Gastroesophageal sphincter (tissue), 4 donors: ENCODE data around the gene PAPPA2. TPM values are rescaled to one million over a fixed set of nuclear protein-coding genes. Genes with fewer than 3 reads are reported as not detected.

Source experiments
- ATAC-seq: fragments of 150-250 bp; one replicate; pipeline ENCODE4 v1.9.1; 2016; ENCODE audit warnings: mild to moderate bottlenecking, moderate library complexity
- H3K27ac ChIP-seq, 4 donors: fragments of 200-600 bp; sonication (generic) in 3 of 4; 1 replicate in 3 of 4; 2 replicates in 1 of 4; pipeline ENCODE4 v1.5.1; 2016 to 2019
- H3K27me3 ChIP-seq: fragments of 200-600 bp; sonication (generic); one replicate; pipeline ENCODE4 v1.5.1; 2019
- H3K36me3 ChIP-seq, 2 donors: fragments of 200-600 bp; sonication (generic); one replicate each; pipeline ENCODE4 v1.5.1; 2019; ENCODE audit warnings: control low read depth in 1 of 2
- H3K4me1 ChIP-seq, 3 donors: fragments of 200-600 bp; sonication (generic); 1 replicate in 2 of 3; 2 replicates in 1 of 3; pipeline ENCODE4 v1.5.1; 2016 to 2019; ENCODE audit warnings: control low read depth in 2 of 3
- H3K4me3 ChIP-seq, 2 donors: fragments of 200-600 bp; sonication (generic); one replicate each; pipeline ENCODE4 v1.5.1; 2019; ENCODE audit warnings: mild to moderate bottlenecking in 1 of 2, moderate library complexity in 1 of 2
- H3K9me3 ChIP-seq, 3 donors: fragments of 200-600 bp; sonication (generic); one replicate each; pipeline ENCODE4 v1.5.1; 2017 to 2019; ENCODE audit warnings: control low read depth in 2 of 3
- EP300 ChIP-seq: sonication (generic); formaldehyde crosslinking; IDR thresholded peaks from one replicate; pipeline ENCODE4 v1.6.1; 2017; ENCODE audit warnings: antibody characterized with exemption, mild to moderate bottlenecking
- POLR2A ChIP-seq, 2 donors: fragments of 450-650 bp; IDR thresholded peaks; one replicate each; pipeline ENCODE4 v1.6.1; 2017; ENCODE audit warnings: antibody characterized with exemption in 2 of 2, mild to moderate bottlenecking in 2 of 2, moderate library complexity in 1 of 2
- POLR2AphosphoS5 ChIP-seq: sonication (generic); formaldehyde crosslinking; IDR thresholded peaks from one replicate; pipeline ENCODE4 v1.6.1; 2017; ENCODE audit warnings: antibody characterized with exemption
- WGBS, 2 donors: methylation state at CpG; one replicate each; pipeline ENCODE4 v1.1.5; 2018; ENCODE audit warnings: low coverage in 1 of 2; 5-methylcytosine and 5-hydroxymethylcytosine counted together
- total RNA-seq, 4 donors: library from RNA; depleted of rRNA; stranded (reverse); fragments of >200 nt; gene quantifications; one replicate each; pipeline ENCODE4 v1.1.0, GENCODE V29; 2016
- TF ChIP-seq, protein P1 (sequence below), 4 experiments: fragments of 200-600 bp in 2 of 4; fragments of 450-650 bp in 2 of 4; sonication (generic) in 1 of 4; IDR thresholded peaks; one replicate each; pipeline ENCODE4 v1.5.1; 2017 to 2019; ENCODE audit warnings: antibody characterized with exemption in 4 of 4, mild to moderate bottlenecking in 2 of 4, moderate library complexity in 2 of 4

The PAPPA2 gene
- total RNA-seq, 4 donors from 2014 or later = 0.10 to 0.54 (median 0.14) TPM

DNA sequence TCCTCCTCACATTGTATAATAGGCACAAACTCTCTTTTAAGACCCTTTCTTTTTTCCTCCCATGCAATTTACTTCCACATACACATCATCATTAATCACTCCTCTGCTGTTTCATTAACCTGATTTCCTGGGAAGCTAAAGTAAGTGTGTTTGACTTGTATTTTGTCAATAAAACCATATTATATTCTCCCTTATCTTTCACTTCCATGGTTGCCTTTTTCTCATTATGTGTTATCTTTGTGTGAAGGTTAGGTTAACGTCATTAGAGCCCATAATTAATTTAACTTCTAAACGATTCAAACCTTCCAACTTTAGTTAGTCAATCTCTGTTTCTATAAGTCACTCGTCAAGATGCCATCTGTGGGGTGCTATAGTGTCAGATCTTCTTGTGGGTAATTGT lies 313.0 kb downstream of the PAPPA2 start:
- 41 to 59% methylated on average over 3 of the region's 3 CpGs for WGBS, 2 donors
- TF ChIP-seq EP300 = no peak
- TF ChIP-seq POLR2AphosphoS5 = no peak
- TF ChIP-seq, protein P1, sequence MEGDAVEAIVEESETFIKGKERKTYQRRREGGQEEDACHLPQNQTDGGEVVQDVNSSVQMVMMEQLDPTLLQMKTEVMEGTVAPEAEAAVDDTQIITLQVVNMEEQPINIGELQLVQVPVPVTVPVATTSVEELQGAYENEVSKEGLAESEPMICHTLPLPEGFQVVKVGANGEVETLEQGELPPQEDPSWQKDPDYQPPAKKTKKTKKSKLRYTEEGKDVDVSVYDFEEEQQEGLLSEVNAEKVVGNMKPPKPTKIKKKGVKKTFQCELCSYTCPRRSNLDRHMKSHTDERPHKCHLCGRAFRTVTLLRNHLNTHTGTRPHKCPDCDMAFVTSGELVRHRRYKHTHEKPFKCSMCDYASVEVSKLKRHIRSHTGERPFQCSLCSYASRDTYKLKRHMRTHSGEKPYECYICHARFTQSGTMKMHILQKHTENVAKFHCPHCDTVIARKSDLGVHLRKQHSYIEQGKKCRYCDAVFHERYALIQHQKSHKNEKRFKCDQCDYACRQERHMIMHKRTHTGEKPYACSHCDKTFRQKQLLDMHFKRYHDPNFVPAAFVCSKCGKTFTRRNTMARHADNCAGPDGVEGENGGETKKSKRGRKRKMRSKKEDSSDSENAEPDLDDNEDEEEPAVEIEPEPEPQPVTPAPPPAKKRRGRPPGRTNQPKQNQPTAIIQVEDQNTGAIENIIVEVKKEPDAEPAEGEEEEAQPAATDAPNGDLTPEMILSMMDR (IDR thresholded peaks at IDR 0.05) = no peak
- no peak for TF ChIP-seq POLR2A (IDR thresholded peaks at IDR 0.05)

DNA sequence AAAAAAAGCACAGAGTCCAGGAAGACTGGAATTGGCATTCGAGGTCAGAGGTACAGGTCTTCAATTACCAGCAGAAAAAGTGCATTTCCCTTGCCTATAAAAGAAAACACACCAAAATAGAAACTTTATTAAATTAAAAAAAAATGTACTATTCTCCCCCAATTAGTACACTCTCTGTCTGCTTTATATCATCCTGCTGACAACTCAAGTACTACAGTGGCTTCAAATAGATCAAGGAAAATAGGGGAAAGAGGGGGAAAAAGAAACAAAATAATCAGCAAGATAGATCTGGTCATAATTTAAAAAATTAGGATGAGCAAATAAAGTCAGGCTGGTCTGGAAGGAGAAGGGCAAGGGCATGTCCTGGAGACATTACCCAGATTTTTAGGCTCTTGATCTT lies 315.1 kb downstream of the PAPPA2 start:
- Histone ChIP-seq H3K9me3 (no peaks in the 10 kb centered on the region), H3K27me3 (no peaks in the 10 kb centered on the region), H3K4me3 (no peak overlapping the region), H3K4me1 (no peaks in the 10 kb centered on the region), H3K27ac (no peak overlapping the region), H3K36me3 (no peaks in the 10 kb centered on the region)
- no peak for ATAC-seq
- TF ChIP-seq POLR2AphosphoS5 (no peak), EP300 (no peak), POLR2A (IDR thresholded peaks at IDR 0.05) (no peak)
- TF ChIP-seq, protein P1 (IDR thresholded peaks at IDR 0.05) = no peak
- 33 to 79% methylated on average over 1 of the region's 1 CpG for WGBS, 2 donors

More for the DNA sequence above, 313.0 kb downstream of the PAPPA2 start:
- no peaks in the 10 kb centered on the region for H3K4me1 ChIP-seq
- no peaks in the 10 kb centered on the region for H3K9me3 ChIP-seq
- ATAC-seq = no peak
- no peak overlapping the region for H3K27ac ChIP-seq
- H3K4me3 ChIP-seq = no peak overlapping the region
- no peaks in the 10 kb centered on the region for H3K27me3 ChIP-seq
- H3K36me3 ChIP-seq = no peaks in the 10 kb centered on the region

DNA sequence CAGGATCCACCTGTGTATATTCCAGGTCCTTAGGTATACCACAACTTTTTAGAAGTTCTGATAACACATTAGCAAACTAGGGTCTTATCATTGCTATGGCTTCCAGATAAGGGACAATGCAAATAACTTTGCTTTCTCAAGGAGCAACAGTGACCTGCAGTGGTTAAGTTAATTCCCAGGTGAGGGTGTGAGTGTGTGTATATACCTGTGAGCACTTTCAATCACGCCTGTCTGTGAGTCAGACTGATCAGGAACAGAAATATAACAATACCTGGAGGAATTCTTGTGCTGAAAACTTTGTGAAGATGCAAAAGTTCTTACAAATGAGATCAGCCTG lies 317.0 kb downstream of the PAPPA2 start:
- ATAC-seq = no peak
- no peak overlapping the region for H3K27ac ChIP-seq
- H3K27me3 ChIP-seq = no peaks in the 10 kb centered on the region
- TF ChIP-seq POLR2AphosphoS5 (no peak), POLR2A (IDR thresholded peaks at IDR 0.05) (no peak), EP300 (no peak)
- TF ChIP-seq, protein P1 (IDR thresholded peaks at IDR 0.05) = no peak
- WGBS, 2 donors = 83 to 89% methylated on average over 1 of the region's 1 CpG
- no peaks in the 10 kb centered on the region for H3K36me3 ChIP-seq
- H3K9me3 ChIP-seq = no peaks in the 10 kb centered on the region
- no peak overlapping the region for H3K4me3 ChIP-seq
- H3K4me1 ChIP-seq = no peaks in the 10 kb centered on the region

DNA sequence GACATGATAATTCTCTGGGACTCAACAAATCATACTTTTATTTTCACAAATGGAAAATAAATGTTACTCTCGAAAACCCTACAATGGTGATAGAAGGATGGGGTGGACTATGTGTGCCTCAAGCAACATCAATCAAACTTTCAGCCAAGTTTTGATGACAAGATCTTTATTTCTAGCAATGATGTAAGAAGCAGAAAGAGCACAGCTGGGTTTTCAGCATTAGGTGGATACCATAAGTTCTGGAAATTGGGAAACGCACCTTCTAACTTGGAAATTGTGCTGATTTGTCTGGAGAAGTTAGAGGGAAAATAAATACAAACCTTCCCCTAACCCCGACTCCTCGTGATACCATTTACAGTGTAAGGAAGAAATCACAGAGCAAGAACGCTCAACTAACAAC lies 320.3 kb downstream of the PAPPA2 start:
- 64 to 81% methylated on average over 3 to 5 of the region's 5 CpGs for WGBS, 2 donors
- Histone ChIP-seq H3K4me1 (peaks cover 0 to 12% (median 0%) of the 10 kb centered on the region in 3 donors), H3K9me3 (no peaks in the 10 kb centered on the region), H3K36me3 (no peaks in the 10 kb centered on the region), H3K4me3 (no peak overlapping the region), H3K27ac (no peak overlapping the region), H3K27me3 (peaks cover 3% of the 10 kb centered on the region)
- TF ChIP-seq EP300 (no peak), POLR2A (IDR thresholded peaks at IDR 0.05) (no peak), POLR2AphosphoS5 (no peak)
- TF ChIP-seq, protein P1 (IDR thresholded peaks at IDR 0.05) = no peak
- no peak for ATAC-seq

DNA sequence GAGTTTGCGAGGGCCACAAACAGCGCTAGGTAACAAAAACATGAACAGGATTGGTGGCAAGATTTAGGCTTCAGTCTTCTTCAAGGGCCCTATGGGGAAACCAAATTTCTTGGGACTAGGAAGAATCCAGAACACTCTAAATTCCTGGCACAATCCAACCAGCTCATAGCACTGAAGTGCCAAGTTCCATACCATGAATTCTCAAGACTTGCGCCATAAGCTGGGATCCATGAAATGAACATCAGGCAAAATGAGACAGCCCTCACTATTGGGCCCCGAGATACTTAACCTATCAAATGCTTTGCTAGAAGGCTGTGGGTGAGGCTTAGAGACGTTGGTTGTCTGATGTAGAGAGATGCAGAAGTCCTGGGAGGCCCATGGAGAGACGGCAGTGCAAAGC lies 322.1 kb downstream of the PAPPA2 start:
- WGBS, 2 donors = 85 to 93% methylated on average over 2 to 5 of the region's 6 CpGs
- TF ChIP-seq POLR2AphosphoS5 (no peak), EP300 (no peak), POLR2A (IDR thresholded peaks at IDR 0.05) (no peak)
- TF ChIP-seq, protein P1 (IDR thresholded peaks at IDR 0.05) = no peak

More for the DNA sequence above, 322.1 kb downstream of the PAPPA2 start:
- Histone ChIP-seq H3K4me3 (no peak overlapping the region), H3K27me3 (peaks cover 12% of the 10 kb centered on the region), H3K36me3 (no peaks in the 10 kb centered on the region), H3K27ac (no peak overlapping the region), H3K4me1 (peaks cover 0 to 12% (median 0%) of the 10 kb centered on the region in 3 donors), H3K9me3 (no peaks in the 10 kb centered on the region)
- no peak for ATAC-seq
